Measurements from ENCODE around the gene GNG12.

Gene GNG12

DNA sequence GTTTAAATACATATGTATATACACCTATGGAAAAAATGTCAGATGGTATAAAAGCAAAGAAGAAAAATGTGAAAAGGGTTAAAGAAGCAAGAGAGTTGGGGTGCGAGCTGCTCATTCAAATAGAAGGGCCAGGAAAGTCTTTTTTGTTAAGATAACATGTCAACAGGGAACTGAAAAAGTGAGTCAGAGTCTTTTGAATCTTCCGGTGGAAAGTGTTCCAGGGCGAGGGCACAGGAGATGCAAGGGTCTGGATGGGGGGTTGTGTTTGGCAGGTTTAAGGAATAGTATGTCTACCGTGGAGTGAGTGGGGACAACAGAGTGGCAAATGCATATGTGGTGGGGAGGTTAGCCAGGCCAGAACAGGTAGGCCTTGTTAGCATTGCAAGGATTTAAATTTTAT lies 22.2 kb upstream of the GNG12 start:
- Histone ChIP-seq H3K27ac (ENCODE audit: low read depth, low read length) (no peak overlapping the region), H3K36me3 (ENCODE audit: low read length) (no peaks in the 10 kb centered on the region), H4K20me1 (ENCODE audit: low read depth, low read length) (no peaks in the 10 kb centered on the region), H3K27me3 (ENCODE audit: low read length) (0 out of 2 replicates have a peak, but pooled peaks cover 3% of the 10 kb centered on the region), H3K9me2 (replicated peaks; ENCODE audit: insufficient read depth, low read length) (no peaks in the 10 kb centered on the region), H2AFZ (ENCODE audit: low read depth, low read length, severe bottlenecking) (no peak overlapping the region), H3K4me3 (ENCODE audit: insufficient read depth, low read length, poor library complexity, severe bottlenecking) (no peak overlapping the region), H3K9me3 (ENCODE audit: insufficient read depth, low read length) (no peaks in the 10 kb centered on the region), H3K4me2 (ENCODE audit: low read depth, low read length, poor library complexity, severe bottlenecking) (no peak overlapping the region), H3F3A (ENCODE audit: insufficient read depth) (no peaks in the 10 kb centered on the region), H3K9ac (ENCODE audit: low read length) (no peak overlapping the region), H3K79me2 (ENCODE audit: insufficient read depth, low read length) (no peaks in the 10 kb centered on the region)
- TF ChIP-seq EZH2phosphoT487 (conservative IDR thresholded peaks at IDR 0.05; ENCODE audit: low read length): no peak
- TF ChIP-seq CTCF (IDR thresholded peaks at IDR 0.05; ENCODE audit: insufficient read depth, low read length, poor library complexity, severe bottlenecking): no peak

GRCh38 chr1:67853704-67854103 lies 20.4 kb upstream of the GNG12 start:
- Histone ChIP-seq H3K9me3 (ENCODE audit: insufficient read depth, low read length) (no peaks in the 10 kb centered on the region), H3K4me2 (ENCODE audit: low read depth, low read length, poor library complexity, severe bottlenecking) (no peak overlapping the region), H4K20me1 (ENCODE audit: low read depth, low read length) (no peaks in the 10 kb centered on the region), H3K4me3 (ENCODE audit: insufficient read depth, low read length, poor library complexity, severe bottlenecking) (no peak overlapping the region), H3K27ac (ENCODE audit: low read depth, low read length) (no peak overlapping the region), H3K79me2 (ENCODE audit: insufficient read depth, low read length) (no peaks in the 10 kb centered on the region), H3K27me3 (ENCODE audit: low read length) (0 out of 2 replicates have a peak, but pooled peaks cover 3% of the 10 kb centered on the region), H3K36me3 (ENCODE audit: low read length) (no peaks in the 10 kb centered on the region), H3F3A (ENCODE audit: insufficient read depth) (no peaks in the 10 kb centered on the region), H3K9ac (ENCODE audit: low read length) (no peak overlapping the region), H2AFZ (ENCODE audit: low read depth, low read length, severe bottlenecking) (no peak overlapping the region), H3K9me2 (replicated peaks; ENCODE audit: insufficient read depth, low read length) (no peaks in the 10 kb centered on the region)
- TF ChIP-seq EZH2phosphoT487 (conservative IDR thresholded peaks at IDR 0.05; ENCODE audit: low read length) (no peak), CTCF (IDR thresholded peaks at IDR 0.05; ENCODE audit: insufficient read depth, low read length, poor library complexity, severe bottlenecking) (peak; percentile 33)

- no peaks in the 10 kb centered on the region for H3K79me2 ChIP-seq (ENCODE audit: insufficient read depth, low read length)
- H3K36me3 ChIP-seq (ENCODE audit: low read length): no peaks in the 10 kb centered on the region
- no peaks in the 10 kb centered on the region for H3K9me2 ChIP-seq (replicated peaks; ENCODE audit: insufficient read depth, low read length)
- H3F3A ChIP-seq (ENCODE audit: insufficient read depth): no peaks in the 10 kb centered on the region
- no peak overlapping the region for H3K9ac ChIP-seq (ENCODE audit: low read length)
- H3K27me3 ChIP-seq (ENCODE audit: low read length): 0 out of 2 replicates have a peak, but pooled peaks cover 3% of the 10 kb centered on the region
- no peak overlapping the region for H3K4me2 ChIP-seq (ENCODE audit: low read depth, low read length, poor library complexity, severe bottlenecking)
- H2AFZ ChIP-seq (ENCODE audit: low read depth, low read length, severe bottlenecking): no peak overlapping the region
- H3K9me3 ChIP-seq (ENCODE audit: insufficient read depth, low read length): no peaks in the 10 kb centered on the region
- H3K4me3 ChIP-seq (ENCODE audit: insufficient read depth, low read length, poor library complexity, severe bottlenecking): no peak overlapping the region
- H4K20me1 ChIP-seq (ENCODE audit: low read depth, low read length): no peaks in the 10 kb centered on the region
- H3K27ac ChIP-seq (ENCODE audit: low read depth, low read length): no peak overlapping the region
- TF ChIP-seq EZH2phosphoT487 (conservative IDR thresholded peaks at IDR 0.05; ENCODE audit: low read length) (no peak), CTCF (IDR thresholded peaks at IDR 0.05; ENCODE audit: insufficient read depth, low read length, poor library complexity, severe bottlenecking) (no peak)
Observed at GRCh38 chr1:67851800-67852199, 18.5 kb upstream of the GNG12 start.

Data from SU-DHL-6 (cell line).